Spleen (tissue), 7 donors: ENCODE results near the gene ZNF438.

Experiments
- POLR2A ChIP-seq, 3 donors: fragments of 450-650 bp; IDR thresholded peaks; one replicate each; pipeline ENCODE4 v1.5.1; 2017; ENCODE audit warnings: antibody characterized with exemption in 3 of 3, mild to moderate bottlenecking in 1 of 3
- POLR2AphosphoS5 ChIP-seq, 3 donors: sonication (generic); formaldehyde crosslinking; IDR thresholded peaks; one replicate each; pipeline ENCODE4 v1.5.1; 2017; ENCODE audit warnings: antibody characterized with exemption in 3 of 3
- TF ChIP-seq, protein P1 (sequence below), 11 experiments: fragments of 200-600 bp in 7 of 11; fragments of 450-650 bp in 4 of 11; sonication (generic) in 4 of 11; IDR thresholded peaks in 8 of 11; conservative IDR thresholded peaks in 3 of 11; 1 replicate in 7 of 11; 2 replicates in 4 of 11; pipeline versions ENCODE4 v1.4.0 to v1.8.0; 2016 to 2021; ENCODE audit warnings: antibody characterized with exemption in 11 of 11, inconsistent platforms in 4 of 11, mild to moderate bottlenecking in 1 of 11
- donor health status: DM: no; HTN: no; CAD: no; lungs with moderate emphysema.
- donor health status: DM: no; HTN: no; CAD: no.
- donor health status: DM: no; HTN: no; CAD: no.

DNA sequence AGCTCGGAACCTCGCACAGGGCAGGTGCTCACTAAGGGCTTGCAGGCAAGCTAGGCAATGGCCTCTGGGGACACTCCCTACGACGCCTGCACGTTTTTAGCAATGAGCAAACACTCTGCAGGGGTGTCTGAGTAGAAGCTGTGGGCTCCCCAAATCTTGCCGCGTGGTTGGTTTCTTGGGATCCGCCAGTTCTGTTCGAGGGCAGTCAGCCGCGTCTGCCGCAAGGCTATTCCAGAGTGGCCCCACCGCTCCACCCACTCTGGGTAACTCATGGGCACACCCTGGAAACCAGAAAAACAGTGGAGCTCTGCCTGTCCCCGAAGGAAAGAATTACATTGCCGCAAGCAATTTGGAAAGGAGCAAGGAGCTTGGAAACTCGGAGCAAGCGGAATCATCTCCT is 212.8 kb downstream of the ZNF438 start:
- TF ChIP-seq POLR2AphosphoS5 (IDR thresholded peaks at IDR 0.05) (no peak), POLR2A (IDR thresholded peaks at IDR 0.05) (no peak)
- TF ChIP-seq, protein P1, sequence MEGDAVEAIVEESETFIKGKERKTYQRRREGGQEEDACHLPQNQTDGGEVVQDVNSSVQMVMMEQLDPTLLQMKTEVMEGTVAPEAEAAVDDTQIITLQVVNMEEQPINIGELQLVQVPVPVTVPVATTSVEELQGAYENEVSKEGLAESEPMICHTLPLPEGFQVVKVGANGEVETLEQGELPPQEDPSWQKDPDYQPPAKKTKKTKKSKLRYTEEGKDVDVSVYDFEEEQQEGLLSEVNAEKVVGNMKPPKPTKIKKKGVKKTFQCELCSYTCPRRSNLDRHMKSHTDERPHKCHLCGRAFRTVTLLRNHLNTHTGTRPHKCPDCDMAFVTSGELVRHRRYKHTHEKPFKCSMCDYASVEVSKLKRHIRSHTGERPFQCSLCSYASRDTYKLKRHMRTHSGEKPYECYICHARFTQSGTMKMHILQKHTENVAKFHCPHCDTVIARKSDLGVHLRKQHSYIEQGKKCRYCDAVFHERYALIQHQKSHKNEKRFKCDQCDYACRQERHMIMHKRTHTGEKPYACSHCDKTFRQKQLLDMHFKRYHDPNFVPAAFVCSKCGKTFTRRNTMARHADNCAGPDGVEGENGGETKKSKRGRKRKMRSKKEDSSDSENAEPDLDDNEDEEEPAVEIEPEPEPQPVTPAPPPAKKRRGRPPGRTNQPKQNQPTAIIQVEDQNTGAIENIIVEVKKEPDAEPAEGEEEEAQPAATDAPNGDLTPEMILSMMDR (IDR thresholded peaks at IDR 0.05 in 8 of 11, conservative IDR thresholded peaks at IDR 0.05 in 3 of 11), result no peak
